ENCODE measurements around the gene ERAP2. TPM values are rescaled to one million over a fixed set of nuclear protein-coding genes. Genes with fewer than 3 reads are reported as not detected.
"Not testable (repeated sequence)": the region's sequence is repeated elsewhere in the genome, so short reads cannot be mapped to it uniquely, and the experiment has no call there.

ERAP2 gene, protein sequence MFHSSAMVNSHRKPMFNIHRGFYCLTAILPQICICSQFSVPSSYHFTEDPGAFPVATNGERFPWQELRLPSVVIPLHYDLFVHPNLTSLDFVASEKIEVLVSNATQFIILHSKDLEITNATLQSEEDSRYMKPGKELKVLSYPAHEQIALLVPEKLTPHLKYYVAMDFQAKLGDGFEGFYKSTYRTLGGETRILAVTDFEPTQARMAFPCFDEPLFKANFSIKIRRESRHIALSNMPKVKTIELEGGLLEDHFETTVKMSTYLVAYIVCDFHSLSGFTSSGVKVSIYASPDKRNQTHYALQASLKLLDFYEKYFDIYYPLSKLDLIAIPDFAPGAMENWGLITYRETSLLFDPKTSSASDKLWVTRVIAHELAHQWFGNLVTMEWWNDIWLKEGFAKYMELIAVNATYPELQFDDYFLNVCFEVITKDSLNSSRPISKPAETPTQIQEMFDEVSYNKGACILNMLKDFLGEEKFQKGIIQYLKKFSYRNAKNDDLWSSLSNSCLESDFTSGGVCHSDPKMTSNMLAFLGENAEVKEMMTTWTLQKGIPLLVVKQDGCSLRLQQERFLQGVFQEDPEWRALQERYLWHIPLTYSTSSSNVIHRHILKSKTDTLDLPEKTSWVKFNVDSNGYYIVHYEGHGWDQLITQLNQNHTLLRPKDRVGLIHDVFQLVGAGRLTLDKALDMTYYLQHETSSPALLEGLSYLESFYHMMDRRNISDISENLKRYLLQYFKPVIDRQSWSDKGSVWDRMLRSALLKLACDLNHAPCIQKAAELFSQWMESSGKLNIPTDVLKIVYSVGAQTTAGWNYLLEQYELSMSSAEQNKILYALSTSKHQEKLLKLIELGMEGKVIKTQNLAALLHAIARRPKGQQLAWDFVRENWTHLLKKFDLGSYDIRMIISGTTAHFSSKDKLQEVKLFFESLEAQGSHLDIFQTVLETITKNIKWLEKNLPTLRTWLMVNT
- 12.7 and 167 TPM in 2 replicates for total RNA-seq

DNA sequence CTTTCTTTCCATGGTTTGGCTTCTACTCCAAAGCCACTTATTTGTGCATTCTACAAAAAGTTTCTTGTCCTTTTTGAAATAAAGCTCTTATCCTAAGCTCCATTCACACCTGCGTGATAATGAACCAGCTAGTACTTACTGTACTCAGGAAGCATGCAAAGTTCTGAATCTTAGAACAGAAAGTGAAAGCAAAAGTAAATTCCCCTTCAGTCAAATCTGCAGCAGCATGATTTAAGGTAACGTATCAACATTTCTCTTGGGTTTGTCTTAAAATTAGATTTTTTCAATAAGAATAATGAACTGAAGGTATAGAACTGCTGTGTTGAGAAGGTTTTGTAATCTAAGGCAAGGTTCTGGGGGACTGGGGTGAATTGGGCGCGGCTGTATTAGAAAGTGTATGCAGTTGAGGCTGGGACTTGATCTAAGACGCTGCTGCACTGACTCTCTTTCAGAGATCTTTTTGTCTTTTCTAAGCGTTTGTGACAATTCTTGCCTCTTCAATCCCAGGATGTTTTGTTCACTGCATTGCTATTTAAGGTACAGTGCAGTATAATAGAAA lies at the start of gene ERAP2:
TSS of gene ERAP2 (plus strand) at position 209 of the 559 bp plus-strand sequence. CDS start 3,186 bp downstream, outside the sequence.
- no peak for DNase-seq (ENCODE audit: extremely low read depth, low read depth, low spot score)

DNA sequence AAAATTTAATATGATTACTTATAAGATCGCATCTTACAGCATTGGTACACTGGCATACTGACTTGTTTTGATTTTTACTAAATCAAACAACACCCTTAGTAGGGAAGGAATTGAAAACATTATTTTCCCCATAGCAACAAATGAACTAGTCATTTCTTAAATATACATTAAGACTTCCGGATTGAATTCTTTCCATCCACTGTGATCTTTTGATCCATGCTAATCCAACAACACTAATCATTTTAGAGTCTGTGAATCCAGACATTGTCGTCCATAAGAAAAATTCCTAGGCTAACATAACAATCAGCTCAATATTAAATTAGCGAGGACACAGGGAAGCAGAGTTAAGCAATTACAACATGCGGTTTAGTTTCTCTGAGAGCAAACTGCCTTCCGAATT lies 47.0 kb upstream of the ERAP2 start:
- DNase-seq (ENCODE audit: extremely low read depth, low read depth, low spot score) = no peak

DNA sequence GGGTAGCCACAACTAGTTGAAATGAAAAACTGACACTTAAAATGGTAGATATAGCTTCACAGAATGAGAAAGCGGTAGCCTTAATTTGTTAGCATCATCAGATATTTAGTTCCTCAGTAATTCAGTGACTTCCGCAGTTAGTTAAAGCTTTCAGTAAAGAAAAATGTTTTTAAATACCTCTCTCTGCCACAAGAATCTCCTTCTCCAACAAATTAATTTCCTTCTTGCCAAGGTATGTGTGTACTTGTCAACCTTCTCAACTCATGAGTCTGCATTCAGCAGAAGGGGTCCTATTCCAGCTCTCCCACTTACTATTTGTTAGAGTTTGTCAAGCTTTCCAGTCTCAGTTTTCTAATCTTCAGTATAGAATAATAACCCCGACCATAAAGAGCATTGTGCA lies 42.3 kb upstream of the ERAP2 start:
- no peak for DNase-seq (ENCODE audit: extremely low read depth, low read depth, low spot score)

DNA sequence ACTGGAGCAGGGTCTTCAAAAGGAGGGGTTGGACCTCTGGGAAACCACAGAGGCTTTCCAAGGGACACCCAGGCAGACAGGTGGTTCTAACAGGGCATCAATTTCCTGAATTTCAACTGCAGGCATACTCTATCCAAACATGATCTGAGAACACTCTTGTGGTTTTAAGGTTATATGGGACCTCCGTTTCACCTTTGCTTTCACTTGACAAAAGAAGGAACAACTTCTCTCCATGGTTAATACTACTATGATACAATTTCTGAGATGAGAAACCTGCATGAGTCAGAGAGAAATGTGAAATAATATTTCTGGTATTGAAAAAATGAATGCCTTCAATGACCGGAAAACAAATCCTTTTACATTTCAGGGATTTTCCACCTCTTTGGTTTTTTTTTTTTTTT lies 40.5 kb upstream of the ERAP2 start:
- no peak for DNase-seq (ENCODE audit: extremely low read depth, low read depth, low spot score)

DNA sequence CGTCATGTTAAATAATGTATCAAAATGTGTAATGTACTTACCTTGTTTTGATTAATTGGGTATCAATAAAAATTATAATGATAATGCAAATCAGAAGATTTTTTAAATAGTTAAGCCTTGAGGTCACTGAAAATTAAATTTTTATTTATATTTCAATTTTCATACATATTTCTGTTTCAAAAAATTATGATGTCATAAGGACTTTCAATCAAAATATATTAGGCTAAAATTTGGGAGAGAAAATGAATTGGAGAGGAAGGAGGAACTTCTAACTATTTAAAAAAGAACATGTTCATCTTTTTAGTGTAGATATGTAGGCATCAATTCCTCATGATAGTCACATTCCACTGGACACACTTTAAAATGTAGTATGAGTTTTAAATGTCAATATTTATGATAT lies 39.5 kb upstream of the ERAP2 start:
- DNase-seq (ENCODE audit: extremely low read depth, low read depth, low spot score) = no peak

DNA sequence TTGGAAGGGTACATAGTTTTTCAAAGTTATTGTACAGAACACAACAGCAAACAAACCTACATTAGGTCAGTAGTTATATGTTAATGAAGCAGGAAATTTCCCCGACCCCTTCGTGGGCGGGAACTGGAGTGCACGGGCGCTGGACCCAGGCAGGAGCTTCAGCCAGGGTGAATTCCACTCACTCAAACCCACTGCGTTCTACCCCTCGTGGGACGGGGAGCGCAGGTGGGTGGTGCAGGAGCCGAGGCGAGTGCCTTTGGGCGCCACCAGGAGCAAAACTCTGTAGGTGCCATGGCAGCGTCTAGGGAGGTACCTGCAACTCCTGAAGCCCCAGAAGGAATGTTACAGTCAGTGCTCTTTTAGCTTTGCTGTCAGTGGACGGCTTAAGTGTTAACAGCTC lies 39.0 kb upstream of the ERAP2 start:
- no peak for DNase-seq (ENCODE audit: extremely low read depth, low read depth, low spot score)

DNA sequence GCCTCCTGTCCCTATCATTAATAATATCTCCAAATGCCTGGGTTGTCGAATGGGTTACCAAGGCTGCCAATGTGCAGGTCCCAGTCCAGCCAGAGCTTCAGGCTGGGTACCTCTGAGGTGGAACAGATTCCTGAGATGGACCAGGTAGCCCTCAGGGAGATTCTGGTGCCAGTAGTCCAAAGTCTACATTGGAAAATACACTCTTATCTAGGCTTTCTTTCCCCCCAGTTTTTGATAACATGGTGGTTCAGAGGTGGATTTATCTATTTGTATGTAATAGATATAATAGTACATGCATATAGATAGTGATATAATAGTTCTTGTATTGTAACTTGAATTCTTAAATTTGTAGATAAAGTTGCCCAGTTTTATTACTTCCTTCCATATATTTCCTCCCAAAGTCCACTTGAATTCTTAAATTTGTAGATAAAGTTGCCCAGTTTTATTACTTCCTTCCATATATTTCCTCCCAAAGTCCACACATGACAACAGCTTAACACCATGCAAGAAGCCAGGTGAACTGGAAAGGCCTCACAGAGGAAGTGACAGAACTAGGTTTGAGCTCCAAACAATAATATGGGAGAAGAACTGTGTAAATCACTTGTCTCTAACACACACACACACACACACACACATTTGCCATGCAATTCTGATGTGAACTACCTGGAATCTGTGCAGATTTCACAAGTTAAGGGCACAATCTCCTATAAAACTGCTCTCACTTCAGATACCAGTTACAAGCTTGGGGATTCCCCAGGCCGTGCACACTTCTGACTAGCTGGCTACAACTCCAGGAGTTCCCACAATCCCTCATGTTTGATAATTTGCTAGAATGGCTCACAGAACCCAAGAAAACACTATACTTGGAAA lies 37.9 kb upstream of the ERAP2 start:
- no peak for DNase-seq (ENCODE audit: extremely low read depth, low read depth, low spot score)

DNA sequence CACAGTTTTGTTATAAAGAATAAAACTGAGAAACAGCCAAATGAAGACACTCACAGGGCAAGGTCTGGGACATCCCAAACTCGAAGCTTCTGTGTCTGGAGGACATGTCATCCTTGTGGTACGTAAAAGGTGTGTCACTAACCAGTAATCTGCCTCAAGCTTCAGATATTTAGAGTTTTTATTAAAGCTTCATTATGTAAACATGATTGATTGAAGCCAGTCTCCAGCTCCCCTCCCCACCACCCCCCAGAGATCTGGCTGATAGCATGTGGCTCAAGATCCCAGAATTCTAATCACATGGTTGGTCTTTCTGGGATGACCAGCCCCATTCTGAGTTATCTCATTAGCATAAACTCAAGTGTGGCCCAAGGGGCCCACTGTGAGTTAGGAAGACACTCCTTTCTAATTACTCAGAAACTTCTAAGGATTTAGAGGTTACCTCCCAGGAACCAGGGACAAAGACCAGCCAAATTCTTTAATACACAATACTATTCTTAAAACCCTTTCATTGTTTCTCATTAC lies 37.2 kb upstream of the ERAP2 start:
- no peak for DNase-seq (ENCODE audit: extremely low read depth, low read depth, low spot score)

DNA sequence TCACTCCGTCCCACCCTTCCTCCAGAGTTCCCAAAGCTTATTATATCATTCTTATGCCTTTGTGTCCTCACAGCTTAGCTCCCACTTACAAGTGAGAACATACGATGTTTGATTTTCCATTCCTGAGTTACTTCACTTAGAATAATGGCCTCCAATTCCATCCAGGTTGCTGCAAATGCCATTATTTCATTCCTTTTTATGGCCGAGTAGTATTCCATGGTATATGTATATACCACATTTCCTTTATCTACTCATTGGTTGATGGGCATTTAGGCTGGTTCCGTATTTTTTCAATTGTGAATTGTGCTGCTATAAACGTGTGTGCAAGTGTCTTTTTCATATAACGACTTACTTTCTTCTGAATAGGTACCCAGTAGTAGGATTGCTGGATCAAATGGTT lies 34.4 kb upstream of the ERAP2 start:
- DNase-seq (ENCODE audit: extremely low read depth, low read depth, low spot score) = not testable (repeated sequence)

DNA sequence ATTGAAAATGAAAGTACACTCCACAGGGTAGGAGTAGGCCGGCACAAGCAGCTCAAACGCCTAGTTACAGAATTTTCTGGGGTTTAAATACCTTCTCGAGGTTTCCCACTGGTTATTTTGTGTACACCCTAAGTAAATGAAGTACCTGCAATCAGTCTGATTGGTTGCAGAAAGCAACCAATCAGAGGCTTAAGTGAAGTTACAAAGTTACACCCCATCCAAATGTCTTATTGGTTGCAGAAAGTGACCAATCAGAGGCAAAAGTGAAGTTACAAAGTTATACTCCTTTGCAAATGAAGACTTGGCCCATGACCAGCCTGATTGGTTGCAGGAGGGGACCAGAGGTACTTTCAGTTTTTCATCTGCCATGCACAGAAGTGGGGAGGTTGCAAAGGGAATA lies 33.2 kb upstream of the ERAP2 start:
- DNase-seq (ENCODE audit: extremely low read depth, low read depth, low spot score) = no peak

DNA sequence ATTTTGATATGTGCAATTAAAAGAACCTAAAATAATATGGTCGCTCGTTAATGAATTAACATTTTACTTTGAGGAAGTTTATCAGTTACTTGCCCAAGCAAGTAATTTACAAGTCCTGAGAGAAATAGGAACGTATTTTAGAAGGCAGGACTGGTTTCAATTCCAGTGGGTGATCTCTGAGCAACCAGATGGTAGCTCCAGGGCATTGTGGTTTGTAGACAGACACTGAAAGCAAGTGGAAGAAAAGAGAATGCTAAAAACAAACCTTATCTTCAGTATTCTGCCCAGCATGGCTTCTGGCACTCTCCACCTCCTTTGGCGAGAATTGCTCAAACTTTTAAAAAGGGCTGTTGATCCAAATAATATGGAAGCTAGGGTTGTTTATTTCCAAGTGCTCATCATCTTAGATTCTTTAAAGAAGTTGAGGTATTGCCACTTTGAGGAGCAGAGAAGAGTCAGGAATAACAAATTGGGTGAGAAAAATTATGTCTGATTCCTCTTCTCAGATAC lies 31.8 kb upstream of the ERAP2 start:
- no peak for DNase-seq (ENCODE audit: extremely low read depth, low read depth, low spot score)

DNA sequence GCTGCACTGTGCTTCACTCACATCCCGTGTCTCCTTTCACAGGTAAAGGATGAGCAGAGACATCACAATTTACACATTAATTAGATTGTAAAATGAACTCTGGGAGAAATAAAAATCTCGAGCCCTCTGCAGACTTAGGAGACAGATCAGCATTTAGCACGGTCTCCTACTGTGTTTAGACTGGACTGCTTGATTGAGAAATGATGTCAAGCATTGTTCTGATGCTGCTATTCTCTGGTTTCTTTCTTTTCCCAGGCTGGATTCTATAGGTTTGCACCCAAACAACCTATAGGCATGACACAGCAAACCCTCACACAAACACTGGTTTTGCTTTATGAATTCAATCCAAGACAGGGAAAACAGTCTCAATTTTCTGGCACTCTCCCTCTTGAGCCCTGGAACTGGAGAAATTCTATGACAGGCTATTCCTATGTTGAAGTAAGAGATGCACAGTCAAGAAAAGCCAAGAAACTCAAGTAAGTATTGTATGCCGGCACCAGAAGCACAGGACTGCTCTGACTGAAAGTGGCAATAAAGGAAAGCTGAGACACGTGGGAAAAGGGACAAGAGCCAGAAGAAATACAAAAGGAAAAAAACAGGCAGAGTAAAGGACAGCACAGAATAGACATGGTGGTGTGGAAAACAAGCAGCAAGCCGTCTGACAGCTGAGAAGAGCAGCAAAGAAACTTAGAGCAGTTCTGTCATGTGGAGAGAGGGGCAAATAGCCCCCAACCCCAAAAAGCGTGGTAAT lies 24.8 kb upstream of the ERAP2 start:
- no peak for DNase-seq (ENCODE audit: extremely low read depth, low read depth, low spot score)

DNA sequence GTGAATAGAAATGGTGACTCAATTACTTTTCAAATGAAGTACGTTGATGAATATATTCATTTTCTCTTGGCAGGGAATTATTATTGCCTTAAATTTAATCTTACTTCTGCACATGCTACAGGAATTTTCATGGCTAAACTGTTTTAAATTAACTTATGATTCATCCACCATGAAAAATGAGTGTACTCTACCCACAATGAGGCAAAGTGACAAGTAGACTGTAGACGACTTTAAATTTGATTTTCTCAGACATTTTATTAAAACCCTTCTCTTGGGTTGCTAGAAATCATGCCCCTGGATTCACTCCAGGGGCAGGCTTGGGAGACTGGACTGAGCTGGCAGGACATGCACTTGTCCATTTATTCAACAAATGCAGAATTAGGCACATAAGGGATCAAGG lies 23.5 kb upstream of the ERAP2 start:
- no peak for DNase-seq (ENCODE audit: extremely low read depth, low read depth, low spot score)

DNA sequence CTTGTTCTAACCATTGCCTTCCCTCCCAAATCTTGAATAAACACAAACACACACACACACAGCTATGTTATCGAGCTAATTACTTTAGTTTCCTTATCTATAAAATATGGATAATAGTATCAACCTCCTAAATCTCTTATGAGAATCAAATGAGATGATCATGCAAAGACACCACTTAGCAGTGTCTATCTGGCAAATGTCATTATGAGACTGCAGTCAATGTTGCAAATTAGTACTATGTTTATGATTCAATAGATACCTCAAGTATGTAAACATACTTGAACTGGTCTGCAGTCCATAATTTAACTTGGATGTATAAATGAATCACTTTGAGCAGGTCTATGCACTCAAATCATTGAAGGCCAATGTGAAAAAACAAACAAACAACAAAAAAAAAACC lies 22.2 kb upstream of the ERAP2 start:
- no peak for DNase-seq (ENCODE audit: extremely low read depth, low read depth, low spot score)

DNA sequence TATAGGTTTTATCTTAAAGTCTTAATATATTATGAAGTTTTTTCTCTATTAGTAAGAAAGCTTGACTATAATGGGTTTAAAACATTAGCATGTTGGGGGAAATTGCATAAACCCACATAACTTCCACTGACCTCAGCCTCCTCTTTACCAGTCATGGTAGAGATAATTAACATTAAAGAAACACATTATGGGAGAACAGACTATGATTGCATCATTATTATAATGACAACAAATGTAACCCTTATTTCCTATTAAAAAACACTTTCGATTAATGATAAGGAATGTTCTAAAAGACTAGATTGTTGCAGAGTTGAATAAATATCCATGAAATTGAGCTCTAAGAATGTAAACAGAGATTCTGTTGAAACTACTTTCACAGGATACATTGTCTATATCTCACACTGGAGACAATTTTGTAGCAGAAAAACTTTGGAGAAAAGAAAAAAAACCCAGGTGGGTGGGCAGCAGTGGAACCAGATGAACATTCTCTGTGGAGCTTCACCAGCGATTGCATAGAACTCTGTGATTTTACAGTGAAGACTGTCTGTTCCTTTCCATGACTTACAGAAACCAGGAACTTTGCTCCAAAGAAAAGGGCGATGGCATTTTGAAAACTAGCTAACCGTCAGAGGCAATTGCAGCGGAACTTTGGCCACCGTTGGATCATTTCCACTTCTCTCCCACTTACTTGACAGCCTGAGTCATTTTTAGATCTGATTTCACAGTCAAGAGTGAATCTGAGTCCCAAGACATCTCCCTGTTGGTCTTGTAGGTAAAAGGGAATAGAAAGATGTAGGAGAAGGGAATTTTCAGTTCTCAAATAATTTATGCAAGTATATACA lies 21.0 kb upstream of the ERAP2 start:
- DNase-seq (ENCODE audit: extremely low read depth, low read depth, low spot score) = no peak

DNA sequence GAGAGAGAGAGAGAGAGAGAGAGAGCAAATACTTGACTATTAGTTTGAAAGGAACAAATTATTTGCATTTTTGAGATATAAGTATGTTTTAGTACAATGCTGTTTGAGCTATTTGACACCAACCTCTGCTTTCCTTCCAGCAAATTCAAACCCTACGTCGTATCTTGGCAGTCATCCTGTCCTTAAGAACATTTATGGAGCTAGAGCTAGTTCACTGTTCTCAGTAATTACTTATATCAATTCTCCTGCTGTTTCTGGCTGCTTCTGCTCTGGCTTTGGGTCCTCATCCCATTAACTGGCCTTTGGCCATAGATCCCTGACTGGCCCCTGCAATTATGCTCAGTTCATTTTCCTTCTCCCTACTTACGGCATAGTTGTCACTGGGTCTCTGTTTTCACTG lies 19.9 kb upstream of the ERAP2 start:
- no peak for DNase-seq (ENCODE audit: extremely low read depth, low read depth, low spot score)

DNA sequence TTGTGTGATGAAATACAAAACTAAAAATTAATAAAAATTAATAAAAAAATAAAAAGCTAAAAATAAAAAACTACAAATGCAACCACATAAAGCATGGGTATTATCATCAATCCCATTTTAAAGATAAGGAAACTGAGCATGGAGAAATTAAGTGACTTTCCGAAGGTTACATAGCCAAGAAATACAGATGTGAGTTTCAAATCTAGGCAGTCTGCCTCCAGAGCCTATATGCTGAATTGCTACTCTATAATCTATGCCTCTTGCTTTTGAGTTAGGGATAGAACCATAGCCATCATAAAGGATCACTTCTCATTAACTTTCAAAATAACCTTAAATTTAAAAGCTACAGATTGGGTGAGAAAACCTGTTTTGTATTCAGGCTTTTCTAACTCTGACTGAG lies 18.8 kb upstream of the ERAP2 start:
- DNase-seq (ENCODE audit: extremely low read depth, low read depth, low spot score) = no peak

DNA sequence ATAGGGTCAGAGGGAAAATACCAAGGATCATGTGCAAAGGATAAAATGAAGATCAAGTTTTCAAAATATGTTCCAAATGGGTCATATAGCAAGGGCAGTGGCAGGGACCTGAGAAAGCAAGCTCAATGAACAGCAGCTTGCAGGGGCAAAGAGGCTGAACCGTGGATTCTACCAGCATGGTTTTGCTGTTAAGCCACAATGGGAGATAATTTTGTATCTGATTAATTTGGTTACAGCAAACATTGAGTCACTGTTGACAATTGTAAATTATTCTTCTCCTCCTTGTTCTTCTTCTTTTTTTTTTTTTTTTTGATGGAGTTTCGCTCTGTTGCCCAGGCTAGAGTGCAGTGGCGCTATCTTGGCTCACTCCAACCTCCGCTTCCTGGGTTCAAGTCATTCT lies 18.4 kb upstream of the ERAP2 start:
- DNase-seq (ENCODE audit: extremely low read depth, low read depth, low spot score) = no peak
